ENCODE data around the gene SDSL.

SDSL gene

GRCh38 chr12:113479590-113480335, 57.6 kb downstream of the SDSL start:
- TF ChIP-seq CTCF (IDR thresholded peaks at IDR 0.05; ENCODE audit: extremely low read depth, missing control alignments) = no peak
- DNase-seq (ENCODE audit: low spot score) = peak; percentile 67

GRCh38 chr12:113480336-113480971, 58.3 kb downstream of the SDSL start:
- no peak for DNase-seq (ENCODE audit: low spot score)
- no peak for TF ChIP-seq CTCF (IDR thresholded peaks at IDR 0.05; ENCODE audit: extremely low read depth, missing control alignments)

GRCh38 chr12:113482334-113482733, 60.2 kb downstream of the SDSL start:
- no peak for TF ChIP-seq CTCF (IDR thresholded peaks at IDR 0.05; ENCODE audit: extremely low read depth, missing control alignments)
- no peak for DNase-seq (ENCODE audit: low spot score)

- no peak for TF ChIP-seq CTCF (IDR thresholded peaks at IDR 0.05; ENCODE audit: extremely low read depth, missing control alignments)
- no peak for DNase-seq (ENCODE audit: low spot score)
These were observed 63.1 kb downstream of the SDSL start for GRCh38 chr12:113485330-113485729.

GRCh38 chr12:113486722-113487121, 64.5 kb downstream of the SDSL start:
- no peak for TF ChIP-seq CTCF (IDR thresholded peaks at IDR 0.05; ENCODE audit: extremely low read depth, missing control alignments)
- no peak for DNase-seq (ENCODE audit: low spot score)

All from GM20000 (cell line).